DND-41 (cell line): ENCODE results near the gene HPS5.

Source experiments
- ATAC-seq: fragments of 200-7000 bp; cut with Tn5 transposase; 3 replicates; pipeline ENCODE4 v1.9.1; 2021; ENCODE audit warnings: low read depth; ENCODE audit not compliant: insufficient read depth
- DNase-seq: peaks from one replicate; pipeline ENCODE4 v3.0.0-alpha.2; 2020
- H2AFZ ChIP-seq: 2 replicates; pipeline ENCODE4 v1.6.0; 2012; ENCODE audit warnings: low read depth, low read length
- H3K27ac ChIP-seq: 2 replicates; pipeline ENCODE4 v1.5.1; 2012; ENCODE audit warnings: low read length, inconsistent platforms
- H3K27me3 ChIP-seq: fragments of 200-600 bp; sonication (generic); 2 replicates; pipeline ENCODE4 v1.6.0; 2012; ENCODE audit warnings: low read length, mild to moderate bottlenecking, inconsistent platforms; ENCODE audit not compliant: insufficient read depth, poor library complexity
- H3K36me3 ChIP-seq: 2 replicates; pipeline ENCODE4 v1.5.1; 2012; ENCODE audit warnings: low read length, inconsistent platforms; ENCODE audit not compliant: insufficient read depth
- H3K4me1 ChIP-seq: 2 replicates; pipeline ENCODE4 v1.5.1; 2012; ENCODE audit warnings: mild to moderate bottlenecking, low read length; ENCODE audit not compliant: insufficient read depth
- H3K4me2 ChIP-seq: 2 replicates; pipeline ENCODE4 v1.6.0; 2012; ENCODE audit warnings: mild to moderate bottlenecking, moderate library complexity, low read length, inconsistent platforms; ENCODE audit not compliant: insufficient read depth
- H3K4me3 ChIP-seq, 2 experiments: fragments of 200-600 bp in 1 of 2; shearing (Covaris generic) in 1 of 2; 2 replicates each; pipeline ENCODE4 v1.5.1; 2012 to 2016; ENCODE audit warnings: inconsistent platforms in 2 of 2, low read length in 2 of 2, mild to moderate bottlenecking in 2 of 2, low read depth in 1 of 2, moderate library complexity in 1 of 2
- H3K79me2 ChIP-seq: 2 replicates; pipeline ENCODE4 v1.6.0; 2012; ENCODE audit warnings: low read length, inconsistent platforms; ENCODE audit not compliant: insufficient read depth
- H3K9ac ChIP-seq: 2 replicates; pipeline ENCODE4 v1.6.0; 2012; ENCODE audit warnings: low read depth, mild to moderate bottlenecking, inconsistent platforms, low read length, moderate library complexity
- H3K9me3 ChIP-seq: 2 replicates; pipeline ENCODE4 v1.5.1; 2012; ENCODE audit warnings: low read length, moderate library complexity, mild to moderate bottlenecking, inconsistent platforms; ENCODE audit not compliant: insufficient read depth, severe bottlenecking
- H4K20me1 ChIP-seq: 2 replicates; pipeline ENCODE4 v1.6.0; 2012; ENCODE audit warnings: low read length; ENCODE audit not compliant: insufficient read depth
- EZH2 ChIP-seq: IDR thresholded peaks from 3 replicates; pipeline ENCODE4 v1.6.1; 2012; ENCODE audit warnings: borderline replicate concordance, low read depth, mild to moderate bottlenecking, moderate library complexity, low read length, inconsistent platforms; ENCODE audit not compliant: severe bottlenecking
- TF ChIP-seq, protein P1 (sequence below): IDR thresholded peaks from 2 replicates; pipeline ENCODE4 v1.5.1; 2012; ENCODE audit warnings: borderline replicate concordance, low read length, moderate library complexity, mild to moderate bottlenecking; ENCODE audit not compliant: poor library complexity, severe bottlenecking; ENCODE audit errors: extremely low read depth

HPS5 gene

DNA sequence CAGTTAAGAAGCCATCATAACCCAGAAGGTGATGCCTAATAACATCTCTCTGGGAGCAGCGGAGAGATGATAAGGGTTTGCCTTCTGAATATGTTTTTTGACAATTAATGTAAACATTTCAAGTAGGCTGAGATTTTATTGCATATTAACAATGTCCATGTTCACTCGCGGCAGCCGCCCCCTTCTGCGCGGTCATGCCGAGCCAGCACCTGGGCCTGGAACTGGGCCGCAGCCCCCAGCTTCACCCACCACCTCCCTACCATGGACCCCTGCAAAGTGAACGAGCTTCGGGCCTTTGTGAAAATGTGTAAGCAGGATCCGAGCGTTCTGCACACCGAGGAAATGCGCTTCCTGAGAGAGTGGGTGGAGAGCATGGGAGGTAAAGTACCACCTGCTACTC lies 60.2 kb downstream of the HPS5 start:
- Histone ChIP-seq H3K27ac (no peak overlapping the region), H3K9me3 (no peaks in the 10 kb centered on the region), H3K4me2 (no peak overlapping the region), H4K20me1 (no peaks in the 10 kb centered on the region), H3K27me3 (peaks cover 7% of the 10 kb centered on the region), H3K79me2 (no peaks in the 10 kb centered on the region), H3K9ac (no peak overlapping the region), H3K4me1 (no peaks in the 10 kb centered on the region), H3K36me3 (no peaks in the 10 kb centered on the region), H2AFZ (no peak overlapping the region), H3K4me3 (no peak overlapping the region)
- no peak for TF ChIP-seq EZH2
- TF ChIP-seq, protein P1, sequence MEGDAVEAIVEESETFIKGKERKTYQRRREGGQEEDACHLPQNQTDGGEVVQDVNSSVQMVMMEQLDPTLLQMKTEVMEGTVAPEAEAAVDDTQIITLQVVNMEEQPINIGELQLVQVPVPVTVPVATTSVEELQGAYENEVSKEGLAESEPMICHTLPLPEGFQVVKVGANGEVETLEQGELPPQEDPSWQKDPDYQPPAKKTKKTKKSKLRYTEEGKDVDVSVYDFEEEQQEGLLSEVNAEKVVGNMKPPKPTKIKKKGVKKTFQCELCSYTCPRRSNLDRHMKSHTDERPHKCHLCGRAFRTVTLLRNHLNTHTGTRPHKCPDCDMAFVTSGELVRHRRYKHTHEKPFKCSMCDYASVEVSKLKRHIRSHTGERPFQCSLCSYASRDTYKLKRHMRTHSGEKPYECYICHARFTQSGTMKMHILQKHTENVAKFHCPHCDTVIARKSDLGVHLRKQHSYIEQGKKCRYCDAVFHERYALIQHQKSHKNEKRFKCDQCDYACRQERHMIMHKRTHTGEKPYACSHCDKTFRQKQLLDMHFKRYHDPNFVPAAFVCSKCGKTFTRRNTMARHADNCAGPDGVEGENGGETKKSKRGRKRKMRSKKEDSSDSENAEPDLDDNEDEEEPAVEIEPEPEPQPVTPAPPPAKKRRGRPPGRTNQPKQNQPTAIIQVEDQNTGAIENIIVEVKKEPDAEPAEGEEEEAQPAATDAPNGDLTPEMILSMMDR = no peak
- DNase-seq (no peak), ATAC-seq (no peak)

DNA sequence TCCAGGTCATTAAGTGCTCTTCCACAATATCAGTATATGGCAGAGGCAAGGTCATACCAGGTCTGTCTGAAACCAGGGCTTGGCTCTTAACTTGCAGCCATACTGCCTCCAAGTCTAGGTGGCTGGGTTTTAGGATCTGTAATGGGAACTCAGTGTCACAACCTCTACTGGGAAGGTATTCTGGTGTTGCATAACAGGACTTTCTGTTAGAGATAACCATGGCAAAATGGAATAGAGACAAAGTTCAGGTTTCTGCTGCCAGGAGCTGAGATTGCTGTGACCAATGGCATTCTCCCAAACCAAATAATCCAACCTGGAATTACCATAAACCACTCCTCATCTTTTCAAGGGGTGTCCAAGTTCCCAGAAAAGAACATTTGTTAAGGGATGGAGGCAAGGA lies 62.7 kb downstream of the HPS5 start:
- Histone ChIP-seq H3K4me1 (no peaks in the 10 kb centered on the region), H4K20me1 (no peaks in the 10 kb centered on the region), H3K4me2 (no peak overlapping the region), H3K27me3 (peaks cover 2% of the 10 kb centered on the region), H3K79me2 (no peaks in the 10 kb centered on the region), H2AFZ (no peak overlapping the region), H3K27ac (no peak overlapping the region), H3K9me3 (no peaks in the 10 kb centered on the region), H3K4me3 (no peak overlapping the region), H3K9ac (no peak overlapping the region), H3K36me3 (no peaks in the 10 kb centered on the region)
- no peak for ATAC-seq
- no peak for DNase-seq
- TF ChIP-seq, protein P1 = no peak
- no peak for TF ChIP-seq EZH2

- no peak for TF ChIP-seq EZH2
- TF ChIP-seq, protein P1 = no peak
- Histone ChIP-seq H3K36me3 (no peaks in the 10 kb centered on the region), H3K4me1 (no peaks in the 10 kb centered on the region), H3K79me2 (no peaks in the 10 kb centered on the region), H4K20me1 (no peaks in the 10 kb centered on the region), H3K4me2 (no peak overlapping the region), H3K4me3 (no peak overlapping the region), H3K27ac (no peak overlapping the region), H3K9ac (no peak overlapping the region), H3K9me3 (no peaks in the 10 kb centered on the region), H2AFZ (no peak overlapping the region), H3K27me3 (peaks cover 2% of the 10 kb centered on the region)
- DNase-seq (no peak), ATAC-seq (no peak)
Observed at GRCh38 chr11:18254781-18255361, 67.1 kb downstream of the HPS5 start.
